Upper lobe of left lung (tissue), 6 donors: ENCODE data around the gene KRTAP25-1. TPM values are rescaled to one million over a fixed set of nuclear protein-coding genes. Genes with fewer than 3 reads are reported as not detected.

Experiments
- ATAC-seq, 2 donors: fragments of 200-7000 bp; cut with Tn5 transposase; one replicate each; pipeline ENCODE4 v1.9.1; 2022; ENCODE audit warnings: mild to moderate bottlenecking in 2 of 2, moderate library complexity in 2 of 2; ENCODE audit not compliant: low FRiP score in 2 of 2
- DNase-seq, 2 donors: peaks; one replicate each; pipeline ENCODE4 v3.0.0-alpha.2; 2019 to 2020
- H3K27ac ChIP-seq, 4 donors: fragments of 200-600 bp; sonication (generic); one replicate each; pipeline ENCODE4 v1.5.1; 2016 to 2019
- H3K27me3 ChIP-seq, 4 donors: fragments of 200-600 bp; sonication (generic); one replicate each; pipeline ENCODE4 v1.5.1; 2017 to 2019
- H3K36me3 ChIP-seq, 4 donors: fragments of 200-600 bp; sonication (generic); one replicate each; pipeline ENCODE4 v1.5.1; 2016 to 2019
- H3K4me1 ChIP-seq, 4 donors: fragments of 200-600 bp; sonication (generic); one replicate each; pipeline ENCODE4 v1.5.1; 2018 to 2019
- H3K4me3 ChIP-seq, 4 donors: fragments of 200-600 bp; sonication (generic); one replicate each; pipeline ENCODE4 v1.5.1; 2017 to 2019; ENCODE audit warnings: mild to moderate bottlenecking in 2 of 4, moderate library complexity in 1 of 4
- H3K9me3 ChIP-seq, 4 donors: fragments of 200-600 bp; sonication (generic); one replicate each; pipeline ENCODE4 v1.5.1; 2018 to 2019
- EP300 ChIP-seq, 4 donors: sonication (generic); formaldehyde crosslinking; IDR thresholded peaks; one replicate each; pipeline ENCODE4 v1.5.1; 2017; ENCODE audit warnings: antibody characterized with exemption in 4 of 4, control low read depth in 2 of 4
- POLR2A ChIP-seq, 4 donors: fragments of 450-650 bp; IDR thresholded peaks; one replicate each; pipeline ENCODE4 v1.5.1; 2016 to 2017; ENCODE audit warnings: antibody characterized with exemption in 4 of 4, mild to moderate bottlenecking in 2 of 4
- POLR2AphosphoS5 ChIP-seq, 2 donors: sonication (generic); formaldehyde crosslinking; IDR thresholded peaks; one replicate each; pipeline ENCODE4 v1.5.1; 2017; ENCODE audit warnings: antibody characterized with exemption in 2 of 2
- WGBS, 2 donors: methylation state at CpG; one replicate each; pipeline ENCODE4 v1.1.5; 2017 to 2018; 5-methylcytosine and 5-hydroxymethylcytosine counted together
- total RNA-seq, 6 donors: library from RNA; depleted of rRNA in 4 of 6; stranded (reverse); fragments of >200 nt in 4 of 6; gene quantifications; one replicate each; pipeline versions ENCODE4 v1.1.0 to v1.2.1, GENCODE V29; 2016 to 2021
- TF ChIP-seq, protein P1 (sequence below), 6 experiments: fragments of 450-650 bp in 4 of 6; fragments of 200-600 bp in 2 of 6; sonication (generic) in 2 of 6; IDR thresholded peaks; one replicate each; pipeline ENCODE4 v1.5.1; 2016 to 2019; ENCODE audit warnings: antibody characterized with exemption in 6 of 6
- donor health status: DM: no; HTN: no; CAD: no; lungs with moderate emphysema.
- donor health status: DM: no; HTN: yes; CAD: no; lungs with severe emphysema.

KRTAP25-1 gene
- total RNA-seq, 6 donors from 2014 or later = not detected

DNA sequence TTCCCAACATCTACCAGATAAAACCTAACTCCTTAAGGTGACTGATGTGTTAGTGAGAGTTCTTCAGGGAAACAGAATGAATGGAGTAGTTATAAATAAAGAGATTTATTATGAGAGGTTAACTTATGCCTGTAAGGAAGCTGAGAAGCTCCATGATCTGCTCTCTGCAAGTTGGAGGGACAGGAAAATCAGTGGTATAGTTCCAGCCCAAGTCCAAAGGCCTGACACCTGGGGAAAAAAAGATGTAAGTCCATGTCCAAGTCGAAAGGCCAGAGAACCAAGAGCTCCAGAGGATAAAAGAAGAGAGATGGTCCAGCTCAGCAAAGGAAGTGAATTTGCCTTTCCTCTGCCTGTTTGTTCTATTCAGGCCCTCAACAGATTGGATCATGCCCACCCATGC is 33.6 kb downstream of the KRTAP25-1 start:
- Histone ChIP-seq H3K9me3 (no peaks in the 10 kb centered on the region), H3K27me3 (no peaks in the 10 kb centered on the region), H3K4me3 (no peak overlapping the region), H3K4me1 (no peaks in the 10 kb centered on the region), H3K36me3 (no peaks in the 10 kb centered on the region), H3K27ac (no peak overlapping the region)
- WGBS, 2 donors = 28 to 33% methylated on average over 1 of the region's 1 CpG
- ATAC-seq (no peak), DNase-seq (no peak)
- TF ChIP-seq, protein P1, sequence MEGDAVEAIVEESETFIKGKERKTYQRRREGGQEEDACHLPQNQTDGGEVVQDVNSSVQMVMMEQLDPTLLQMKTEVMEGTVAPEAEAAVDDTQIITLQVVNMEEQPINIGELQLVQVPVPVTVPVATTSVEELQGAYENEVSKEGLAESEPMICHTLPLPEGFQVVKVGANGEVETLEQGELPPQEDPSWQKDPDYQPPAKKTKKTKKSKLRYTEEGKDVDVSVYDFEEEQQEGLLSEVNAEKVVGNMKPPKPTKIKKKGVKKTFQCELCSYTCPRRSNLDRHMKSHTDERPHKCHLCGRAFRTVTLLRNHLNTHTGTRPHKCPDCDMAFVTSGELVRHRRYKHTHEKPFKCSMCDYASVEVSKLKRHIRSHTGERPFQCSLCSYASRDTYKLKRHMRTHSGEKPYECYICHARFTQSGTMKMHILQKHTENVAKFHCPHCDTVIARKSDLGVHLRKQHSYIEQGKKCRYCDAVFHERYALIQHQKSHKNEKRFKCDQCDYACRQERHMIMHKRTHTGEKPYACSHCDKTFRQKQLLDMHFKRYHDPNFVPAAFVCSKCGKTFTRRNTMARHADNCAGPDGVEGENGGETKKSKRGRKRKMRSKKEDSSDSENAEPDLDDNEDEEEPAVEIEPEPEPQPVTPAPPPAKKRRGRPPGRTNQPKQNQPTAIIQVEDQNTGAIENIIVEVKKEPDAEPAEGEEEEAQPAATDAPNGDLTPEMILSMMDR (IDR thresholded peaks at IDR 0.05) = no peak
- TF ChIP-seq POLR2AphosphoS5 (IDR thresholded peaks at IDR 0.05) = no peak
- no peak for TF ChIP-seq POLR2A (IDR thresholded peaks at IDR 0.05)
- TF ChIP-seq EP300 (IDR thresholded peaks at IDR 0.05) = no peak

DNA sequence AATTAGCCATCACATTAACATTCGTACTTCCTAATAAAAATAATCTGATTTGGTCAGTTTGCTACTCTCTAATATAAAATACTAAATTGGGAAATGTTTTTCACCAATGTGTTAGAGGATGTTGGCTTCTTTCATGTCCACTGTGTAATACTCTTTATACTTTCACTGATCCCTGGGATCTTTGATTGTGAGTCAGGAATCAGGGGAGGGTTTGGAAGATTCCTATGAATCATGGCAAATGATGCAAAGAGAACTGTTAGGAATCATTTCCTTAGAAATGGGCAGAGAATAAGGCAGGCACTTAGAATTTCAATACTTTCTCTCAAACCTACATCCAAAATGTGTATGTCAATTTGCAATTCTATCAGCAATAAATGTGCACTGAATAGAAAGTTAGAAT is 37.5 kb downstream of the KRTAP25-1 start:
- no peak for DNase-seq
- no peaks in the 10 kb centered on the region for H3K27me3 ChIP-seq
- no peak for ATAC-seq
- no peak overlapping the region for H3K4me3 ChIP-seq
- H3K36me3 ChIP-seq = no peaks in the 10 kb centered on the region
- H3K4me1 ChIP-seq = no peaks in the 10 kb centered on the region
- WGBS, 2 donors = 80 to 84% methylated on average over 1 of the region's 1 CpG
- no peak overlapping the region for H3K27ac ChIP-seq
- no peaks in the 10 kb centered on the region for H3K9me3 ChIP-seq
- TF ChIP-seq POLR2AphosphoS5 (IDR thresholded peaks at IDR 0.05) (no peak), EP300 (IDR thresholded peaks at IDR 0.05) (no peak), POLR2A (IDR thresholded peaks at IDR 0.05) (no peak)
- TF ChIP-seq, protein P1 (IDR thresholded peaks at IDR 0.05) = no peak

DNA sequence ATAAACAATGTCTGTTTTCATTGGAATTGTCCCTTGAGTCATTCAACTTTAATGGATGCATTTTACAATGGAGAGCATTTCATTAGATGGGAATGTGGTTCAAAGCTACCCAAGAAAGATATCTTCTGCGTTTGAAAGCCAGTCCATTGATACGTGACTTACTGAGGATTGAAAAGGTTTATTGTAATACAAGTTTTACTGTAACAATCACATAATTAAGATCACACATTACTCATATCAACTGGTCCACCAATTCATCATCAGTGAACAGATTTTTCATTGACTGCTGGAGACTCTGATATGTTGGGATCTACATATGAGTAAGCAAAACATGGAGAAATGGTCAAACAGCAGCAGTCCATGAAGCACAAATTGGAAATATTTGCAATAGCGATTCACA is 39.4 kb downstream of the KRTAP25-1 start:
- no peaks in the 10 kb centered on the region for H3K27me3 ChIP-seq
- no peaks in the 10 kb centered on the region for H3K4me1 ChIP-seq
- H3K4me3 ChIP-seq = no peak overlapping the region
- H3K36me3 ChIP-seq = no peaks in the 10 kb centered on the region
- TF ChIP-seq, protein P1 (IDR thresholded peaks at IDR 0.05) = no peak
- TF ChIP-seq POLR2AphosphoS5 (IDR thresholded peaks at IDR 0.05) (no peak), EP300 (IDR thresholded peaks at IDR 0.05) (no peak), POLR2A (IDR thresholded peaks at IDR 0.05) (no peak)
- no peaks in the 10 kb centered on the region for H3K9me3 ChIP-seq
- 75 to 80% methylated on average over 3 of the region's 3 CpGs for WGBS, 2 donors
- no peak overlapping the region for H3K27ac ChIP-seq
- ATAC-seq (no peak), DNase-seq (no peak)

DNA sequence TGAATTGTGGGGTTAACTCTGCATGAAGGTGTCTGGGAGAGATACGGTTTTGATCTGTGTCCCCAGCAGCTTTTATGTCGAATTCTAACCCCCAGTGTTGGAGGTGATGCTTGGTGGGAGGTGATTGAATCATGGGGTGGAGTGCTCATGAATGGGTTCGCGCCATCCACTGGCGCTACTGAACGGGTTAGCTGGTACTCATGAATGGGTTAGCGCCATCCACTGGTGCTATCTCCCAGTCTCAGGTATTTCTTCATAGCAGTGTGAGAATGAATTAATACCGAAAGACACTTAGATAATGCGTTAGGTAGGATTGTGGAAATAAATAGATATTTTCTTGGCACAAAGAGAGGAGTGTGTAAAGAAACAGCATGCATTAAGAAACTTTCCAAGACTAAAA is 40.5 kb downstream of the KRTAP25-1 start:
- ATAC-seq = no peak
- WGBS, 2 donors = 82 to 94% methylated on average over 9 of the region's 9 CpGs

DNA sequence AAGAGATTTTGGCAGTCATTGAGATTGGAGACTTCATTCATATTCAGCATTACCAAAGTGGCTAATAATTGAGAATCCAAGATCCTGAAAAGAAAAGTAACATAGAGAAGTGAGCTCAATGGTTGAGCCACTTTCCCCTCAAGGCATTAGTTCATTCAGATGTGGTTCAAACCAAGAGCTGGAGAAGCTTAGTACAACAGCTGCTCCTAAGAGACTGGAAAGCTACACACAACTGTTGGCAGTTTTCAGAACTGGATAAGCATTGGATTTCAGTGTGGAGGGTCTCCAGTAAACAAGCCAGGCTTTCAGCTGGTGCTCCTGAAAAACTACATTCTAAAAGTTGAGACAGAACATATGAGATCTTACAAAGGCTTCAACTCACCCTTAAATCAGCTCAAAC is 44.3 kb downstream of the KRTAP25-1 start:
- DNase-seq = no peak
- no peaks in the 10 kb centered on the region for H3K36me3 ChIP-seq

More for the DNA sequence above, 40.5 kb downstream of the KRTAP25-1 start:
- no peaks in the 10 kb centered on the region for H3K4me1 ChIP-seq
- no peak overlapping the region for H3K27ac ChIP-seq
- H3K9me3 ChIP-seq = no peaks in the 10 kb centered on the region
- DNase-seq = no peak
- H3K27me3 ChIP-seq = no peaks in the 10 kb centered on the region
- TF ChIP-seq, protein P1 (IDR thresholded peaks at IDR 0.05) = no peak
- TF ChIP-seq POLR2AphosphoS5 (IDR thresholded peaks at IDR 0.05) = no peak
- no peaks in the 10 kb centered on the region for H3K36me3 ChIP-seq
- H3K4me3 ChIP-seq = no peak overlapping the region

More for the DNA sequence above, 44.3 kb downstream of the KRTAP25-1 start:
- H3K4me1 ChIP-seq = no peaks in the 10 kb centered on the region
- TF ChIP-seq EP300 (IDR thresholded peaks at IDR 0.05) (no peak), POLR2AphosphoS5 (IDR thresholded peaks at IDR 0.05) (no peak), POLR2A (IDR thresholded peaks at IDR 0.05) (no peak)
- TF ChIP-seq, protein P1 (IDR thresholded peaks at IDR 0.05) = no peak
- no peaks in the 10 kb centered on the region for H3K27me3 ChIP-seq
- H3K4me3 ChIP-seq = no peak overlapping the region
- ATAC-seq = no peak
- no peaks in the 10 kb centered on the region for H3K9me3 ChIP-seq
- H3K27ac ChIP-seq = no peak overlapping the region
